Panc1 (cell line): ENCODE data around the gene FNIP2.

Experiments used
- CTCF ChIP-seq: fragments of 450-650 bp; IDR thresholded peaks from 2 replicates; pipeline ENCODE4 v1.5.1; 2017; ENCODE audit warnings: mild to moderate bottlenecking
- POLR2AphosphoS5 ChIP-seq: IDR thresholded peaks from 2 replicates; pipeline ENCODE4 v1.6.1; 2012; ENCODE audit warnings: mild to moderate bottlenecking, low read depth, low read length, moderate library complexity
- REST ChIP-seq, 2 experiments: IDR thresholded peaks; 2 replicates each; pipeline ENCODE4 v1.6.1; 2011 to 2012; ENCODE audit warnings: low read depth in 2 of 2, control low read depth in 1 of 2, low read length in 1 of 2, mild to moderate bottlenecking in 1 of 2, moderate library complexity in 1 of 2; ENCODE audit not compliant: insufficient read depth in 1 of 2
- SIN3A ChIP-seq: IDR thresholded peaks from 2 replicates; pipeline ENCODE4 v1.6.1; 2012; ENCODE audit warnings: low read depth, mild to moderate bottlenecking, low read length, moderate library complexity, borderline replicate concordance; ENCODE audit not compliant: insufficient read depth
- TCF7L2 ChIP-seq: IDR thresholded peaks from 2 replicates; pipeline ENCODE4 v1.6.1; 2011; ENCODE audit warnings: mild to moderate bottlenecking, low read depth, low read length, inconsistent platforms

GRCh38 chr4:158940271-158940670, 171.4 kb downstream of the FNIP2 start:
- TF ChIP-seq POLR2AphosphoS5: no peak
- no peak for TF ChIP-seq CTCF
- no peak for TF ChIP-seq REST (IDR thresholded peaks at IDR 0.05; ENCODE audit: insufficient read depth in 1 of 2, low read depth in 2 of 2, low read length in 1 of 2)
- no peak for TF ChIP-seq TCF7L2
- no peak for TF ChIP-seq SIN3A
